CD4-positive, CD25-positive, alpha-beta regulatory T cell (primary cell): ENCODE results near the gene SPRED2. TPM values are rescaled to one million over a fixed set of nuclear protein-coding genes. Genes with fewer than 3 reads are reported as not detected.

Source experiments
- ATAC-seq, 2 donors: fragments of 150-1000 bp; cut with Tn5 transposase; one replicate each; pipeline ENCODE4 v1.10.0; 2021; ENCODE audit warnings: low read depth in 2 of 2, moderate number of reproducible peaks in 2 of 2, moderate library complexity in 1 of 2
- DNase-seq, 3 donors: peaks; one replicate each; pipeline versions ENCODE4 v3.0.0 to v3.0.0-alpha.2; 2012 to 2022; ENCODE audit warnings: mixed read lengths in 1 of 3
- H3K27ac ChIP-seq: one replicate; pipeline ENCODE4 v1.7.0; 2013; ENCODE audit warnings: mild to moderate bottlenecking, low read length; ENCODE audit not compliant: insufficient read depth, poor library complexity, severe bottlenecking
- H3K27me3 ChIP-seq: one replicate; pipeline ENCODE4 v1.7.0; 2013; ENCODE audit warnings: low read length; ENCODE audit not compliant: control insufficient read depth, insufficient read depth
- H3K36me3 ChIP-seq: one replicate; pipeline ENCODE4 v1.7.0; 2013; ENCODE audit warnings: mild to moderate bottlenecking, low read length, moderate library complexity; ENCODE audit not compliant: control insufficient read depth, insufficient read depth
- H3K4me1 ChIP-seq: 2 replicates; pipeline ENCODE4 v1.7.0; 2013; ENCODE audit warnings: mild to moderate bottlenecking, low read length; ENCODE audit not compliant: insufficient read depth, control insufficient read depth, poor library complexity, severe bottlenecking
- H3K4me3 ChIP-seq: one replicate; pipeline ENCODE4 v1.7.0; 2013; ENCODE audit warnings: low read depth, mild to moderate bottlenecking, low read length, moderate library complexity
- H3K9me3 ChIP-seq, 2 experiments: 1 replicate in 1 of 2; 2 replicates in 1 of 2; pipeline ENCODE4 v1.7.0; 2013; ENCODE audit warnings: low read length in 2 of 2, mild to moderate bottlenecking in 1 of 2, moderate library complexity in 1 of 2; ENCODE audit not compliant: control insufficient read depth in 2 of 2
- H3K27ac Mint-ChIP-seq, 3 donors: one replicate each; pipeline ENCODE4 v1.8.0; 2020 to 2022; ENCODE audit warnings: mild to moderate bottlenecking in 3 of 3, mixed read lengths in 3 of 3, moderate library complexity in 2 of 3
- H3K27me3 Mint-ChIP-seq: one replicate; pipeline ENCODE4 v1.8.0; 2022; ENCODE audit warnings: mild to moderate bottlenecking, mixed read lengths
- H3K36me3 Mint-ChIP-seq: one replicate; pipeline ENCODE4 v1.8.0; 2020; ENCODE audit warnings: mixed read lengths
- H3K4me1 Mint-ChIP-seq, 4 donors: one replicate each; pipeline ENCODE4 v1.8.0; 2020 to 2022; ENCODE audit warnings: mixed read lengths in 4 of 4, mild to moderate bottlenecking in 1 of 4
- H3K4me3 Mint-ChIP-seq, 4 donors: one replicate each; pipeline ENCODE4 v1.8.0; 2020 to 2022; ENCODE audit warnings: mild to moderate bottlenecking in 4 of 4, mixed read lengths in 4 of 4, moderate library complexity in 3 of 4
- H3K9me3 Mint-ChIP-seq, 7 donors: one replicate each; pipeline ENCODE4 v1.8.0; 2020 to 2022; ENCODE audit warnings: mixed read lengths in 7 of 7, mild to moderate bottlenecking in 3 of 7, moderate library complexity in 2 of 7
- polyA plus RNA-seq, 4 donors: library from polyadenylated mRNA; unstranded; fragments of 300-500 nt; fragmentation: Illumina TruSeq; gene quantifications; one replicate each; pipeline ENCODE4 v1.2.3, GENCODE V29; 2021
- total RNA-seq: library from RNA; stranded (reverse); gene quantifications from one replicate; pipeline ENCODE4 v1.2.3, GENCODE V29; 2022

Gene SPRED2
- total and polyA plus RNA-seq, 5 donors from 2014 or later, result 0.23 to 6.3 (median 1.1) TPM

GRCh38 chr2:65277118-65277517, 155.3 kb downstream of the SPRED2 start:
- H3K36me3 ChIP-seq, result peaks cover 12% of the 10 kb centered on the region
- no peak overlapping the region for H3K27ac ChIP-seq
- DNase-seq (no peak), ATAC-seq (no peak)
- H3K27me3 ChIP-seq, result no peaks in the 10 kb centered on the region
- H3K9me3 ChIP-seq, result no peaks in the 10 kb centered on the region
- Mint-ChIP-seq H3K4me1 (peaks cover 0 to 14% (median 12%) of the 10 kb centered on the region in 4 donors), H3K4me3 (no peak overlapping the region), H3K27me3 (no peaks in the 10 kb centered on the region), H3K36me3 (peaks cover 4% of the 10 kb centered on the region), H3K27ac (no peak overlapping the region), H3K9me3 (no peaks in the 10 kb centered on the region)
- no peak overlapping the region for H3K4me3 ChIP-seq
- peaks cover 4% of the 10 kb centered on the region for H3K4me1 ChIP-seq

DNA sequence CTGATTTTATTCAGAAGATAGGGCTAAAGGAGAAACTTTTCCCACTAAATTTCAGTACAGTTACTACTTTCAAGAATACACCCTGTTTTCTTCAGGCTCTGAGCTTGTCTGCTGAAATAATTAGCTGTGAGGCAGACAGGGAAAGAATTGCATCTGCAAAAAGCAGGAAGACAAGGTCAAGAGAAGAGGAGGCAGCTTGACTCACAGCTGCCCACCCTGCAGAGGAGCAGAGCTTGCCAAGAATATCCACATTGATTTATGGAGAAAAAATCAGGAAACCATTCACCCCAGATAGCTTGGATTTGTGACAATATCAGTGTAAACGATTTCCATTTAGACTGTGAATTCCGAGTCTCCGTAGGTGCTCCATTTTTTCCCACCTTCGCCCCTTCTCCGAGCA, 155.8 kb downstream of the SPRED2 start:
- Mint-ChIP-seq H3K36me3 (peaks cover 5% of the 10 kb centered on the region), H3K4me3 (no peak overlapping the region)
- H3K4me1 ChIP-seq, result peaks cover 4% of the 10 kb centered on the region

DNA sequence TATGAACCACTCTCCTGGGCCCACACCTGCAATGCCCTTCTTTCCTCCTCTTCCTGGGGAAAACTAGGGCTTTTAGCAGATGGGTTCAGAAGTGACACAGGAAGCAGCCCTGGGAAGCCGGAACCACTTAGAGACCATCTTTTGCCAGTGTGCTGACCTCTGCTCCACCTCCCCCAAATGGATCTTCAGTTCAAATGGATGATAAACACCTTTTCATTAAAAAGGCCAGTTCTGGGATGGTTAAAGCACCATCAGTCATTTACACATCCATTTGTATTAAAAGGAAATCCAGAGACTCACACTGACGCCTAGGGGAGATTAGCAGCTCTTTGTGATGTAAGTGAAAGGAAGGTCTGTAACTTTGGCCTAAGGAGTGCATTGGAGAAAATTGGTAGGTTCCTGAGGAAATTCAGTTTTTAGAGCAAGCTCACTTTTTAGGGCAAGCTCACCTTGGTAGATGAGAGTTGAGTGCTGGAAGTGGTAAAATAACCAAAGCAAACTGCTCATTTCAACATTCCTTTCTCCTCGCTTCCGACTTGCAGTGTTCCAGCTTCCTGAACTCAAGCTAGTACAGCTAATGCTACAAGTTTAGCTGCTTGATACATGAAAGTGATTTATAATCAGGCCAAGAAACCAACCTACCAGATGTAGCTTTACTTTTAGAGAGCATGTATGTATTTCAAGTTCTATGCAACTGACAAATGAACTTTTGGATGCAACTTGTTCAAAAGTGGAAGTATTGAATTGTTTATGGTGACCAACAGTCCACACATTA, 157.1 kb downstream of the SPRED2 start:
- ATAC-seq, result no peak
- peaks cover 4% of the 10 kb centered on the region for H3K4me1 ChIP-seq
- H3K4me1 Mint-ChIP-seq, result peaks cover 0 to 15% (median 13%) of the 10 kb centered on the region in 4 donors

More for the DNA sequence above, 155.8 kb downstream of the SPRED2 start:
- Mint-ChIP-seq H3K27ac (peak overlapping the region in 1 of 3 donors; percentile 16), H3K9me3 (no peaks in the 10 kb centered on the region), H3K4me1 (peaks cover 0 to 14% (median 13%) of the 10 kb centered on the region in 4 donors), H3K27me3 (no peaks in the 10 kb centered on the region)
- no peaks in the 10 kb centered on the region for H3K27me3 ChIP-seq
- no peak overlapping the region for H3K27ac ChIP-seq
- ATAC-seq (no peak), DNase-seq (no peak)
- peaks cover 17% of the 10 kb centered on the region for H3K36me3 ChIP-seq
- H3K4me3 ChIP-seq, result no peak overlapping the region
- H3K9me3 ChIP-seq, result no peaks in the 10 kb centered on the region

GRCh38 chr2:65273344-65273743, 159.1 kb downstream of the SPRED2 start:
- Mint-ChIP-seq H3K36me3 (peaks cover 23% of the 10 kb centered on the region), H3K4me1 (peaks cover 0 to 12% (median 6%) of the 10 kb centered on the region in 4 donors), H3K27ac (peak overlapping the region in 1 of 3 donors; percentile 20), H3K4me3 (no peak overlapping the region), H3K9me3 (no peaks in the 10 kb centered on the region), H3K27me3 (no peaks in the 10 kb centered on the region)
- Histone ChIP-seq H3K27ac (no peak overlapping the region), H3K9me3 (no peaks in the 10 kb centered on the region), H3K27me3 (no peaks in the 10 kb centered on the region), H3K4me1 (no peaks in the 10 kb centered on the region), H3K36me3 (peaks cover 44% of the 10 kb centered on the region), H3K4me3 (no peak overlapping the region)
- no peak for ATAC-seq
- no peak for DNase-seq

More for the DNA sequence above, 157.1 kb downstream of the SPRED2 start:
- Histone ChIP-seq H3K36me3 (peaks cover 25% of the 10 kb centered on the region), H3K9me3 (no peaks in the 10 kb centered on the region), H3K27ac (no peak overlapping the region), H3K27me3 (no peaks in the 10 kb centered on the region), H3K4me3 (no peak overlapping the region)
- no peaks in the 10 kb centered on the region for H3K27me3 Mint-ChIP-seq
- H3K9me3 Mint-ChIP-seq, result no peaks in the 10 kb centered on the region
- peaks cover 10% of the 10 kb centered on the region for H3K36me3 Mint-ChIP-seq
- no peak overlapping the region for H3K4me3 Mint-ChIP-seq
- DNase-seq, result no peak
- H3K27ac Mint-ChIP-seq, result peak overlapping the region in 1 of 3 donors; percentile 32

- no peak overlapping the region for H3K4me3 Mint-ChIP-seq
- peaks cover 48% of the 10 kb centered on the region for H3K36me3 Mint-ChIP-seq
- no peaks in the 10 kb centered on the region for H3K9me3 Mint-ChIP-seq
- DNase-seq (no peak), ATAC-seq (no peak)
- H3K4me3 ChIP-seq, result no peak overlapping the region
- no peaks in the 10 kb centered on the region for H3K27me3 ChIP-seq
- H3K9me3 ChIP-seq, result no peaks in the 10 kb centered on the region
- peaks cover 86% of the 10 kb centered on the region for H3K36me3 ChIP-seq
- H3K4me1 Mint-ChIP-seq, result peaks cover 0 to 21% (median 18%) of the 10 kb centered on the region in 4 donors
- H3K27ac ChIP-seq, result no peak overlapping the region
- no peaks in the 10 kb centered on the region for H3K4me1 ChIP-seq
- H3K27me3 Mint-ChIP-seq, result no peaks in the 10 kb centered on the region
- H3K27ac Mint-ChIP-seq, result peak overlapping the region in 1 of 3 donors; percentile 63
Measured at GRCh38 chr2:65268957-65269356, 163.4 kb downstream of the SPRED2 start.

DNA sequence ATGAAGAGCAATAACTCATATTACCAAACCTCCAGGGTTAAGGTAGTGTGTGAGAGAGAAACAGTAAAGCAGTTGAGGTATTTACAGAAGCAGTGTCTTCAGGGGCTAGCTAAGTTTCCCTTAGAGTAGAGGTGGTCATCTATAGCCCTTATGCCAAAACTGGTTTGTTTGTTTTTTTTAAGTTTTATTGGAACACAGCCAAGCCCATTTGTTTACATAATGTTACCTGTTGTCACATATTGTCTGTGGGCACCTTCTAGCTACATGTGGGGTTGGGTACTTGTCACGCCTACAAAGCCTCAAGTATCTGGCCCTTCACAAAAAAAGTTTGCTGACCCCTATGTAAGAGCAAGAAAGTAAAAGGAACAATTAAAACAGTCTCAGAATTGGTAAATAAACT, 165.4 kb downstream of the SPRED2 start:
- Histone ChIP-seq H3K36me3 (peaks cover 84% of the 10 kb centered on the region), H3K4me3 (no peak overlapping the region), H3K9me3 (no peaks in the 10 kb centered on the region), H3K27ac (no peak overlapping the region), H3K4me1 (no peaks in the 10 kb centered on the region), H3K27me3 (no peaks in the 10 kb centered on the region)
- H3K4me1 Mint-ChIP-seq, result peaks cover 7 to 25% (median 19%) of the 10 kb centered on the region in 4 donors
- H3K27me3 Mint-ChIP-seq, result no peaks in the 10 kb centered on the region
- no peaks in the 10 kb centered on the region for H3K9me3 Mint-ChIP-seq
- DNase-seq, result no peak
- peak overlapping the region in 2 of 3 donors; percentile 51 to 52 for H3K27ac Mint-ChIP-seq
- no peak for ATAC-seq
- H3K36me3 Mint-ChIP-seq, result peaks cover 44% of the 10 kb centered on the region
- H3K4me3 Mint-ChIP-seq, result no peak overlapping the region

GRCh38 chr2:65265671-65266045, 166.7 kb downstream of the SPRED2 start:
- no peaks in the 10 kb centered on the region for H3K4me1 ChIP-seq
- no peak overlapping the region for H3K27ac ChIP-seq
- no peaks in the 10 kb centered on the region for H3K9me3 Mint-ChIP-seq
- peaks cover 48% of the 10 kb centered on the region for H3K36me3 Mint-ChIP-seq
- no peak overlapping the region for H3K4me3 Mint-ChIP-seq
- DNase-seq, result no peak
- H3K4me1 Mint-ChIP-seq, result peaks cover 10 to 25% (median 24%) of the 10 kb centered on the region in 4 donors
- peaks cover 84% of the 10 kb centered on the region for H3K36me3 ChIP-seq
- no peaks in the 10 kb centered on the region for H3K27me3 ChIP-seq
- H3K27me3 Mint-ChIP-seq, result no peaks in the 10 kb centered on the region
- ATAC-seq, result no peak
- no peaks in the 10 kb centered on the region for H3K9me3 ChIP-seq
- H3K4me3 ChIP-seq, result no peak overlapping the region
- H3K27ac Mint-ChIP-seq, result peak overlapping the region in 1 of 3 donors; percentile 35
